ENCODE results near the gene C19orf67.

DNA sequence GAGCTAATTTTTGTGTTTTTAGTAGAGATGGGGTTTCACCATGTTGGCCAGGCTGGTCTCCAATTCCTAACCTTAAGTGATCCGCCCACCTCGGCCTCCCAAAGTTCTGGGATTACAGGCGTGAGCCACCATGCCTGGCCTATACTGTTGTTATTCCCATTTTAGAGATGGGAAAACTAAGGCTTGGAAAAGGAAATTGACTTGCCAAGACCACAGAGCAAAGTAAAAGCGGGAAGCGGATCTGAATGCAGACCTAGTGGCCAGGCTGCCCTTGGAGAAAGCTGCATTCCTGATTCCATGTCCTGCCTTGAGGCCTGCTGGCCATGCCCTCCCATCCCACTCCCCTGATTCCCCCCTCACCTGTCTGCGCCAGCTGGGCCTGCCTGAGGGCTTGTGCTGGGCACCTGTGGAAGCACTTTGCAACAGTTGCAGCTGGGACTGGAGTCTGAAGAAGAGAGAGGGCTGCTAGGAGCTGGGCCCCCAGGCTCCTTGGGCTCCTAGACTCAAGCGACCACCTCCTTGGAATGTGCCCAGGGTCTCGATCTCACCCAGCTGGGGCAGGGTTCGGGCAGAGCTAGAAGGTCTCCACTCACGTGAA is 29.4 kb downstream of the C19orf67 start:
- TF ChIP-seq, protein P1, sequence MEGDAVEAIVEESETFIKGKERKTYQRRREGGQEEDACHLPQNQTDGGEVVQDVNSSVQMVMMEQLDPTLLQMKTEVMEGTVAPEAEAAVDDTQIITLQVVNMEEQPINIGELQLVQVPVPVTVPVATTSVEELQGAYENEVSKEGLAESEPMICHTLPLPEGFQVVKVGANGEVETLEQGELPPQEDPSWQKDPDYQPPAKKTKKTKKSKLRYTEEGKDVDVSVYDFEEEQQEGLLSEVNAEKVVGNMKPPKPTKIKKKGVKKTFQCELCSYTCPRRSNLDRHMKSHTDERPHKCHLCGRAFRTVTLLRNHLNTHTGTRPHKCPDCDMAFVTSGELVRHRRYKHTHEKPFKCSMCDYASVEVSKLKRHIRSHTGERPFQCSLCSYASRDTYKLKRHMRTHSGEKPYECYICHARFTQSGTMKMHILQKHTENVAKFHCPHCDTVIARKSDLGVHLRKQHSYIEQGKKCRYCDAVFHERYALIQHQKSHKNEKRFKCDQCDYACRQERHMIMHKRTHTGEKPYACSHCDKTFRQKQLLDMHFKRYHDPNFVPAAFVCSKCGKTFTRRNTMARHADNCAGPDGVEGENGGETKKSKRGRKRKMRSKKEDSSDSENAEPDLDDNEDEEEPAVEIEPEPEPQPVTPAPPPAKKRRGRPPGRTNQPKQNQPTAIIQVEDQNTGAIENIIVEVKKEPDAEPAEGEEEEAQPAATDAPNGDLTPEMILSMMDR (IDR thresholded peaks at IDR 0.05; ENCODE audit: low read depth, low read length), result no peak
- no peak for TF ChIP-seq EZH2phosphoT487 (IDR thresholded peaks at IDR 0.05; ENCODE audit: low read depth)

Data from OCI-LY3 (cell line).